Hepatocyte (in vitro differentiated cells): Measurements from ENCODE around the gene MIX23. TPM values are rescaled to one million over a fixed set of nuclear protein-coding genes. Genes with fewer than 3 reads are reported as not detected.

Experiments
- DNase-seq: peaks from one replicate; pipeline ENCODE4 v3.0.0-alpha.2; 2016; ENCODE audit warnings: low spot score
- H2AFZ ChIP-seq: fragments of 200-600 bp; sonication (generic); 2 replicates; pipeline ENCODE4 v1.6.0; 2016; ENCODE audit warnings: antibody characterized with exemption, mild to moderate bottlenecking
- H3K27ac ChIP-seq: fragments of 200-600 bp; sonication (generic); 2 replicates; pipeline ENCODE4 v1.5.1; 2016; ENCODE audit warnings: mild to moderate bottlenecking
- H3K27me3 ChIP-seq: fragments of 200-600 bp; sonication (generic); 2 replicates; pipeline ENCODE4 v1.6.1; 2016
- H3K36me3 ChIP-seq: fragments of 200-600 bp; sonication (generic); replicated peaks from 2 replicates; pipeline ENCODE4 v1.5.1; 2016; ENCODE audit warnings: low read depth; ENCODE audit not compliant: insufficient read depth
- H3K4me1 ChIP-seq: fragments of 200-600 bp; sonication (generic); 2 replicates; pipeline ENCODE4 v1.5.1; 2016; ENCODE audit warnings: mild to moderate bottlenecking, moderate library complexity; ENCODE audit not compliant: insufficient read depth
- H3K4me2 ChIP-seq: fragments of 200-600 bp; sonication (generic); 2 replicates; pipeline ENCODE4 v1.6.0; 2016
- H3K4me3 ChIP-seq: fragments of 200-600 bp; sonication (generic); 2 replicates; pipeline ENCODE4 v1.5.1; 2016; ENCODE audit warnings: mild to moderate bottlenecking
- H3K79me2 ChIP-seq: fragments of 200-600 bp; sonication (generic); 2 replicates; pipeline ENCODE4 v1.6.0; 2017; ENCODE audit warnings: mild to moderate bottlenecking
- H3K9me2 ChIP-seq: fragments of 200-600 bp; sonication (generic); replicated peaks from 2 replicates; pipeline ENCODE4 v1.6.0; 2017; ENCODE audit warnings: mild to moderate bottlenecking; ENCODE audit not compliant: insufficient read depth
- H3K9me3 ChIP-seq: fragments of 200-600 bp; sonication (generic); 2 replicates; pipeline ENCODE4 v1.5.1; 2016; ENCODE audit warnings: low read depth, mild to moderate bottlenecking
- H4K20me1 ChIP-seq: fragments of 200-600 bp; sonication (generic); 2 replicates; pipeline ENCODE4 v1.6.0; 2016; ENCODE audit warnings: mild to moderate bottlenecking; ENCODE audit not compliant: insufficient read depth, poor library complexity, severe bottlenecking
- CTCF ChIP-seq: fragments of 200-600 bp; sonication (generic); IDR thresholded peaks from 2 replicates; pipeline ENCODE4 v1.5.1; 2016; ENCODE audit warnings: antibody characterized with exemption, mild to moderate bottlenecking; ENCODE audit not compliant: poor library complexity
- EZH2 ChIP-seq: fragments of 200-600 bp; sonication (generic); IDR thresholded peaks from 2 replicates; pipeline ENCODE4 v1.6.1; 2016; ENCODE audit warnings: antibody characterized with exemption, mild to moderate bottlenecking, borderline replicate concordance
- EZH2phosphoT487 ChIP-seq: fragments of 200-600 bp; sonication (generic); IDR thresholded peaks from one replicate; pipeline ENCODE4 v1.6.1; 2018; ENCODE audit warnings: antibody characterized with exemption, mild to moderate bottlenecking, low read depth, moderate library complexity; ENCODE audit not compliant: unreplicated experiment, severe bottlenecking
- WGBS: methylation state at CpG from one replicate; pipeline ENCODE4 v1.1.6; 2016; ENCODE audit warnings: low lambda C conversion rate; ENCODE audit errors: missing lambda C conversion rate; 5-methylcytosine and 5-hydroxymethylcytosine counted together
- polyA plus RNA-seq: library from polyadenylated mRNA; unstranded; fragments of >200 nt; fragmentation: Nextera tagmentation; extraction: Ambion mirVana; gene quantifications from 2 replicates; pipeline ENCODE4 v1.2.1, GENCODE V29; 2016
- total RNA-seq: library from RNA; depleted of rRNA; stranded (reverse); fragments of >200 nt; gene quantifications from 2 replicates; pipeline ENCODE4 v1.2.3, GENCODE V29; 2014

MIX23 gene
- total and polyA plus RNA-seq, 2 experiments from 2014 or later = 42.0 to 46.4 TPM

- no peak overlapping the region for H3K4me2 ChIP-seq
- H3K4me3 ChIP-seq = no peak overlapping the region
- DNase-seq = no peak
- TF ChIP-seq CTCF (no peak), EZH2 (no peak), EZH2phosphoT487 (no peak)
- peaks cover 7% of the 10 kb centered on the region for H3K79me2 ChIP-seq
- H3K36me3 ChIP-seq = no peaks in the 10 kb centered on the region
- H4K20me1 ChIP-seq = no peaks in the 10 kb centered on the region
- H3K27me3 ChIP-seq = no peaks in the 10 kb centered on the region
- no peak overlapping the region for H3K27ac ChIP-seq
- no peaks in the 10 kb centered on the region for H3K9me2 ChIP-seq
- H3K9me3 ChIP-seq = no peaks in the 10 kb centered on the region
- WGBS = 90% methylated on average over 4 of the region's 4 CpGs
- no peaks in the 10 kb centered on the region for H3K4me1 ChIP-seq
- H2AFZ ChIP-seq = no peak overlapping the region
Measured at GRCh38 chr3:122406198-122406597, 23.2 kb upstream of the MIX23 start.

GRCh38 chr3:122405015-122405414 is 22.0 kb upstream of the MIX23 start:
- Histone ChIP-seq H3K4me1 (no peaks in the 10 kb centered on the region), H2AFZ (no peak overlapping the region), H3K4me2 (no peak overlapping the region), H3K27me3 (no peaks in the 10 kb centered on the region), H3K9me2 (no peaks in the 10 kb centered on the region), H3K9me3 (no peaks in the 10 kb centered on the region), H3K36me3 (no peaks in the 10 kb centered on the region), H3K27ac (no peak overlapping the region), H4K20me1 (no peaks in the 10 kb centered on the region), H3K79me2 (peaks cover 8% of the 10 kb centered on the region), H3K4me3 (no peak overlapping the region)
- DNase-seq = no peak
- 89% methylated on average over 3 of the region's 3 CpGs for WGBS
- TF ChIP-seq CTCF (no peak), EZH2phosphoT487 (no peak), EZH2 (no peak)

GRCh38 chr3:122403489-122403888 is 20.5 kb upstream of the MIX23 start:
- no peaks in the 10 kb centered on the region for H3K9me2 ChIP-seq
- H3K4me2 ChIP-seq = no peak overlapping the region
- no peaks in the 10 kb centered on the region for H3K4me1 ChIP-seq
- no peak for DNase-seq
- H3K27ac ChIP-seq = no peak overlapping the region
- H3K27me3 ChIP-seq = no peaks in the 10 kb centered on the region
- 88% methylated on average over 6 of the region's 6 CpGs for WGBS
- no peaks in the 10 kb centered on the region for H3K9me3 ChIP-seq
- H3K79me2 ChIP-seq = peaks cover 13% of the 10 kb centered on the region
- no peak overlapping the region for H3K4me3 ChIP-seq
- no peaks in the 10 kb centered on the region for H4K20me1 ChIP-seq
- no peak for TF ChIP-seq EZH2phosphoT487
- no peak for TF ChIP-seq CTCF
- no peak for TF ChIP-seq EZH2
- no peak overlapping the region for H2AFZ ChIP-seq
- no peaks in the 10 kb centered on the region for H3K36me3 ChIP-seq

GRCh38 chr3:122398920-122399319 is 15.9 kb upstream of the MIX23 start:
- Histone ChIP-seq H3K79me2 (peaks cover 23% of the 10 kb centered on the region), H3K36me3 (no peaks in the 10 kb centered on the region), H3K9me3 (no peaks in the 10 kb centered on the region), H4K20me1 (no peaks in the 10 kb centered on the region), H3K27me3 (no peaks in the 10 kb centered on the region), H3K4me3 (no peak overlapping the region), H3K9me2 (no peaks in the 10 kb centered on the region), H2AFZ (no peak overlapping the region), H3K4me1 (peaks cover 4% of the 10 kb centered on the region), H3K27ac (no peak overlapping the region), H3K4me2 (no peak overlapping the region)
- DNase-seq = no peak
- 98% methylated on average over 2 of the region's 2 CpGs for WGBS
- TF ChIP-seq EZH2 (no peak), EZH2phosphoT487 (no peak), CTCF (no peak)
